ENCODE results near the gene PHLDA1. TPM values are rescaled to one million over a fixed set of nuclear protein-coding genes. Genes with fewer than 3 reads are reported as not detected.

The PHLDA1 gene
- total and polyA plus RNA-seq, 2 experiments from 2014 or later = 11.7 to 21.6 TPM

GRCh38 chr12:75982979-75983660, 48.5 kb downstream of the PHLDA1 start (continued):
- TF ChIP-seq CTCF (conservative IDR thresholded peaks at IDR 0.05; ENCODE audit: low read depth in 2 of 2) (no peak), EZH2phosphoT487 (IDR thresholded peaks at IDR 0.05; ENCODE audit: unreplicated experiment) (no peak), EZH2 (IDR thresholded peaks at IDR 0.05; ENCODE audit: low read depth, unreplicated experiment) (no peak)

GRCh38 chr12:75982169-75982564, 49.4 kb downstream of the PHLDA1 start:
- Histone ChIP-seq H4K20me1 (replicated peaks; ENCODE audit: insufficient read depth) (no peaks in the 10 kb centered on the region), H3K79me2 (replicated peaks; ENCODE audit: insufficient read depth) (no peaks in the 10 kb centered on the region), H3K4me3 (no peak overlapping the region), H3K4me2 (no peak overlapping the region), H3K27me3 (ENCODE audit: insufficient read depth) (no peaks in the 10 kb centered on the region), H3K9me2 (ENCODE audit: insufficient read depth) (no peaks in the 10 kb centered on the region), H3F3A (replicated peaks; ENCODE audit: low read depth) (no peaks in the 10 kb centered on the region), H3K4me1 (ENCODE audit: insufficient read depth) (peaks cover 24% of the 10 kb centered on the region; the same call in 1 of the 2 replicates), H2AFZ (no peak overlapping the region; the same call in 1 of the 2 replicates), H3K36me3 (ENCODE audit: insufficient read depth) (no peaks in the 10 kb centered on the region), H3K27ac (ENCODE audit: low read depth) (no peak overlapping the region)
- Mint-ChIP-seq H3K36me3 (ENCODE audit: low read depth) (no peaks in the 10 kb centered on the region), H3K9me3 (no peaks in the 10 kb centered on the region), H3K27ac (no peak overlapping the region), H3K27me3 (ENCODE audit: insufficient read depth, low read depth, poor library complexity) (peaks cover 4% of the 10 kb centered on the region), H3K4me1 (peaks cover 28% of the 10 kb centered on the region), H3K4me3 (no peak overlapping the region)
- ATAC-seq (no peak), DNase-seq (ENCODE audit: low spot score) (no peak)
- TF ChIP-seq NANOG (IDR thresholded peaks at IDR 0.05; ENCODE audit: borderline replicate concordance) (no peak), ETS1 (IDR thresholded peaks at IDR 0.05) (no peak), STAT1 (IDR thresholded peaks at IDR 0.05; ENCODE audit: unreplicated experiment) (no peak), POLR2AphosphoS5 (IDR thresholded peaks at IDR 0.05; ENCODE audit: low read depth) (no peak), EZH2 (IDR thresholded peaks at IDR 0.05; ENCODE audit: low read depth, unreplicated experiment) (no peak), CTCF (conservative IDR thresholded peaks at IDR 0.05; ENCODE audit: low read depth in 2 of 2) (no peak), EZH2phosphoT487 (IDR thresholded peaks at IDR 0.05; ENCODE audit: unreplicated experiment) (no peak), REST (IDR thresholded peaks at IDR 0.05; ENCODE audit: unreplicated experiment) (no peak)
